ENCODE data around the gene CSMD2. TPM values are rescaled to one million over a fixed set of nuclear protein-coding genes. Genes with fewer than 3 reads are reported as not detected.

Gene CSMD2
- total RNA-seq, 2 donors from 2014 or later, result not detected

DNA sequence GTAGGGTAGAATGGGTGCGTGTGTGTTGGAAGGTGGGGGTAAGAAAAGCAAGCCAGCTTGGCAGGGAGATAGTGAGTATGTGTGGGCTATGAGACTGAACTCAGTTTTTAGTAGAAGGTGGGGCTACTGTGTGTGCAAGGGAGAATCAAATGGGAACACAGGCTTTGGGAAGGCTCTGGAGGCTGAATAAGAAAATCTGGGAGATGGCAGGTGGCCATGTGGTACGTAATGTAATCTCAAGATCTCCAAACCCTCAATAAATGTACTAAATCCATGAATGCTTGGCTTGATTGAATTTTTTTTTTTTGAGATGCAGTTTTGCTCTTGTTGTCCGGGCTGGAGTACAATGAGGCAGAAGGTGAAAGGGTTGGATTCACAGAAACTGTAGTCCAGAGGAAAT is 696.1 kb downstream of the CSMD2 start:
- DNase-seq (ENCODE audit: low spot score in 2 of 2), result no peak
- Mint-ChIP-seq H3K36me3 (no peaks in the 10 kb centered on the region), H3K9me3 (no peaks in the 10 kb centered on the region), H3K27ac (no peak overlapping the region)
- ATAC-seq, result no peak

DNA sequence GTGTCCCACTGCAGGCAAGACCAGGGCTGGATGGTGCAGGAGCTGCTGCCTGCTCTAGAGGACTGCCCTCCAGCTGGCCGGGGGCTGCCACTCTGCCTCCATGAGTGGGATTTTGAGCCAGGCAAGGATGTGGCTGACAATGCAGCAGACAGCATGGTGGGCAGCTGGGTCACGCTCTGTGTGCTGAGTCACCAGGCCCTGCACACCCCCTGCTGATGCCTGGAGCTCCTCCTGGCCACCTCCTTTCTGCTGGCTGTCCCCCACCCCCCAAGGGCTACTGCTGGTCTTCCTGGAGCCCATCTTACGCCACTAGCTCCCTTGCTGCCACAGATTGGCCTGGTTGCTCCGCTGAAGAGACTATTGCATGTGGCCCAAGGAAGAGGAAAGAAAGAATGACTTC is 696.5 kb downstream of the CSMD2 start:
- no peak for DNase-seq (ENCODE audit: low spot score in 2 of 2)
- no peaks in the 10 kb centered on the region for H3K9me3 Mint-ChIP-seq
- H3K27ac Mint-ChIP-seq, result no peak overlapping the region
- H3K36me3 Mint-ChIP-seq, result no peaks in the 10 kb centered on the region
- ATAC-seq, result no peak

DNA sequence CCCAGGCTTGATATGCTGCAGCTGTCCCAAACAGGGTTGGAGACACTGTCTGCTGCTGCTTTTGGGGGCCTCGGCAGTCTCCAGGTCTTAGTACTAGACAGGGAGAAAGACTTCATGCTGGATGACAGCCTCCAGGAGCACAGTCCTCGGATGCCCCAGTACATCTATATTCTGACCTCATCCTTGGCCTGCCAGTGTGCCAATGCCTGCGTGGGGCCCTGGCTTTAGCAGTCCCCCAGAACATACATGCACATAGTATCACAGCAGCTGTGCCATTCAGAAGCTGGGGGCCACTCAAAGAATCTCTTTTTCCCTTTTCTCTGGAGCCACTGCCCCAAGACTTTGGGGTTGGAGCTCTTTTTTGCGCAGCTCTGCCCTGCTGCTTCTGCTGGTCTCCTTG is 697.0 kb downstream of the CSMD2 start:
- no peaks in the 10 kb centered on the region for H3K9me3 Mint-ChIP-seq
- ATAC-seq (no peak), DNase-seq (ENCODE audit: low spot score in 2 of 2) (no peak)
- no peaks in the 10 kb centered on the region for H3K36me3 Mint-ChIP-seq
- H3K27ac Mint-ChIP-seq, result no peak overlapping the region

DNA sequence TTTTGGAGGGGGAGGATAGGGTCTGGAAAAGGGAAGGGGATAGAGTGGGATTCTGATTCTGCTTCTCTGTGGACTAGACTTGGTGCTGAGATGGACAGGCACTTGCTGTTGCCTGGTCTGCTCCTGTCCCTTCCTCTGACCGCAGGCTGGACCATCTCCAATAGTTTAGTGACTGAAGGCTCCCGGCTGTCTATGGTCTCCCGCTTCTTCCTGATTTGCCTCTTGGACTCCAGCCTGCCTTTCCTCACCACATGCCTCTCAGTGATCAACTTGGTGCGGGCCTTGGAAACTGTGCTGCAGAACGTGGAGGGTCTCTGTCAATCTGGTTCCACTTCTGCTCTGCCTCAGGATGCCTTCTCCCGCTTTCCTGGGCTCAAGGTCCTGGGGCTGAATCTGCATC is 698.9 kb downstream of the CSMD2 start:
- H3K36me3 Mint-ChIP-seq, result no peaks in the 10 kb centered on the region
- no peak overlapping the region for H3K27ac Mint-ChIP-seq
- DNase-seq (ENCODE audit: low spot score in 2 of 2), result no peak

DNA sequence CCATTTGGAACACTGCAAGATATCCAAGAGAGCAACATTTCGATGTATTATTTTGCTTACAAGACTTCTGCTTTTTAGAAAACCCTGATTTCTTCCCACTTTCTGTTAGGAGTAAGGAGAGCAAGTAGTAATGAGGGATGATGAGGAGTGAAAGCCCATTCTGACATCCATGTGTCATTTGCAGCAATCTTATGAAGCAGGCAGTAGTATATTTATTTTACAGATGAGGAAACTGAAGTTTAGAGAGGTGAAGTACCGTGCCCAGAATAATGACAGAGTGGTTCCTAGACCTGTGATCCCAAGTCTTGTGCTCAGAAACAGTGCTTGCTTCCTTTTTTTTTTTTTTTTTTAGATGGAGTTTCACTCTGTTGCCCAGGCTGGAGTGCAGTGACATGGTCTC is 699.7 kb downstream of the CSMD2 start:
- DNase-seq (ENCODE audit: low spot score in 2 of 2), result no peak
- Mint-ChIP-seq H3K27ac (no peak overlapping the region), H3K36me3 (no peaks in the 10 kb centered on the region), H3K9me3 (no peaks in the 10 kb centered on the region)
- no peak for ATAC-seq

More for the DNA sequence above, 698.9 kb downstream of the CSMD2 start:
- no peaks in the 10 kb centered on the region for H3K9me3 Mint-ChIP-seq
- no peak for ATAC-seq

DNA sequence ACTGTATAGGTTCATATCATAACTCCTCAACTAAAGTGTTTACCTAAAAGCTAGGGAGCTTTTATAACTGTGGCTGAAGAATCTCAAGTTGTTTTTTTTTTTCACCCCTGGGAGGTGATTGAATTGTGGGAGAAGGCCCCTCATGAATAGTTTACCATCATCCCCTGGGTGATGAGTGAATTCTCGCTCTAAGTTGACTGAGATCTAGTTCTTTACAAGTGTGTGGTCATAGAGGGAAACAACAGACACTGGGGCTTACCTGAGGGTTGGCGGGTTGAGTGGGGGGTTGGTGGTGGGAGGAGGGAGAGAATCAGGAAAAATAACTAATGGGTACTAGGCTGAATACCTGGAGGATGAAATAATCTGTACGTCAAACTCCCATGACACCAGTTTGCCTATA is 700.5 kb downstream of the CSMD2 start:
- H3K27ac Mint-ChIP-seq, result no peak overlapping the region
- H3K36me3 Mint-ChIP-seq, result no peaks in the 10 kb centered on the region
- no peak for DNase-seq (ENCODE audit: low spot score in 2 of 2)
- no peaks in the 10 kb centered on the region for H3K9me3 Mint-ChIP-seq
- ATAC-seq, result no peak

Other genes starting within 250 kb of the CSMD2 start
- not detected for gene C1orf94, start 11.7 kb upstream of the CSMD2 start, total RNA-seq

Data from activated naive CD4-positive, alpha-beta T cell treated with anti-CD3 and anti-CD28 coated beads, Interleukin-2, amount 50 U/mL, for 72 hours (primary cell).